Trophoblast cell (in vitro differentiated cells and primary cell): ENCODE measurements around the gene ZNF121.

ENCODE experiments used
- DNase-seq, 2 donors: peaks; one replicate each; pipeline ENCODE4 v3.0.0-alpha.2; 2016
- H2AFZ ChIP-seq: 2 replicates; pipeline ENCODE4 v1.6.1; 2013; ENCODE audit warnings: low read length, moderate library complexity, mild to moderate bottlenecking; ENCODE audit not compliant: insufficient read depth, poor library complexity
- H2AK5ac ChIP-seq: 2 replicates; pipeline ENCODE4 v1.6.1; 2013; ENCODE audit warnings: mild to moderate bottlenecking, low read length
- H2BK120ac ChIP-seq: 2 replicates; pipeline ENCODE4 v1.6.1; 2013; ENCODE audit warnings: low read length, mild to moderate bottlenecking, moderate library complexity; ENCODE audit not compliant: insufficient read depth, poor library complexity
- H2BK12ac ChIP-seq: 2 replicates; pipeline ENCODE4 v1.6.1; 2013; ENCODE audit warnings: mild to moderate bottlenecking, low read length, moderate library complexity
- H2BK5ac ChIP-seq: 2 replicates; pipeline ENCODE4 v1.6.1; 2013; ENCODE audit warnings: low read length, low read depth, moderate library complexity, mild to moderate bottlenecking; ENCODE audit not compliant: poor library complexity
- H3K14ac ChIP-seq: 2 replicates; pipeline ENCODE4 v1.6.1; 2013; ENCODE audit warnings: mild to moderate bottlenecking, low read length
- H3K18ac ChIP-seq: 2 replicates; pipeline ENCODE4 v1.6.1; 2013; ENCODE audit warnings: mild to moderate bottlenecking, low read length
- H3K23ac ChIP-seq: 2 replicates; pipeline ENCODE4 v1.6.1; 2013; ENCODE audit warnings: low read length
- H3K27ac ChIP-seq: 2 replicates; pipeline ENCODE4 v1.5.1; 2013; ENCODE audit warnings: low read depth, mild to moderate bottlenecking, inconsistent platforms, low read length, moderate library complexity
- H3K27me3 ChIP-seq: 2 replicates; pipeline ENCODE4 v1.6.1; 2013; ENCODE audit warnings: inconsistent platforms, mild to moderate bottlenecking, low read length, moderate library complexity; ENCODE audit not compliant: insufficient read depth
- H3K36me3 ChIP-seq, 2 experiments: 1 replicate in 1 of 2; 2 replicates in 1 of 2; pipeline ENCODE4 v1.6.1; 2013; ENCODE audit warnings: low read length in 2 of 2, mild to moderate bottlenecking in 2 of 2, moderate library complexity in 1 of 2; ENCODE audit not compliant: insufficient read depth in 2 of 2, control insufficient read depth in 1 of 2
- H3K4ac ChIP-seq: 2 replicates; pipeline ENCODE4 v1.6.1; 2013; ENCODE audit warnings: low read depth, mild to moderate bottlenecking, low read length, moderate library complexity
- H3K4me1 ChIP-seq, 2 experiments: 1 replicate in 1 of 2; 2 replicates in 1 of 2; pipeline ENCODE4 v1.6.1; 2013; ENCODE audit warnings: low read length in 2 of 2, mild to moderate bottlenecking in 2 of 2, moderate library complexity in 1 of 2; ENCODE audit not compliant: insufficient read depth in 2 of 2, control insufficient read depth in 1 of 2
- H3K4me2 ChIP-seq: 2 replicates; pipeline ENCODE4 v1.6.1; 2013; ENCODE audit warnings: inconsistent platforms, mild to moderate bottlenecking, low read length, moderate library complexity
- H3K4me3 ChIP-seq: 2 replicates; pipeline ENCODE4 v1.5.1; 2013; ENCODE audit warnings: mild to moderate bottlenecking, low read depth, low read length, inconsistent platforms
- H3K79me1 ChIP-seq: one replicate; pipeline ENCODE4 v1.6.1; 2013; ENCODE audit warnings: low read length
- H3K79me2 ChIP-seq: 2 replicates; pipeline ENCODE4 v1.6.1; 2013; ENCODE audit warnings: low read length, mild to moderate bottlenecking; ENCODE audit not compliant: control insufficient read depth, insufficient read depth, poor library complexity
- H3K9ac ChIP-seq: 2 replicates; pipeline ENCODE4 v1.6.1; 2013; ENCODE audit warnings: mild to moderate bottlenecking, low read length
- H3K9me3 ChIP-seq: 2 replicates; pipeline ENCODE4 v1.6.1; 2013; ENCODE audit warnings: low read depth, mild to moderate bottlenecking, control low read depth, inconsistent platforms, low read length; ENCODE audit not compliant: insufficient read depth
- H4K12ac ChIP-seq: 2 replicates; pipeline ENCODE4 v1.6.1; 2013; ENCODE audit warnings: low read depth, mild to moderate bottlenecking, low read length, moderate library complexity
- H4K8ac ChIP-seq: 2 replicates; pipeline ENCODE4 v1.6.1; 2013; ENCODE audit warnings: low read depth, mild to moderate bottlenecking, low read length, moderate library complexity
- H4K91ac ChIP-seq: one replicate; pipeline ENCODE4 v1.6.1; 2013; ENCODE audit warnings: low read depth, mild to moderate bottlenecking, low read length, moderate library complexity
- WGBS: extraction: QIAGEN DNeasy Blood & Tissue Kit; methylation state at CpG from one replicate; pipeline ENCODE4 v1.1.7; 2013; ENCODE audit warnings: missing lambda C conversion rate; ENCODE audit not compliant: insufficient read length, insufficient coverage; ENCODE audit errors: extremely low coverage; 5-methylcytosine and 5-hydroxymethylcytosine counted together

Gene ZNF121

GRCh38 chr19:9538183-9539058, 45.9 kb downstream of the ZNF121 start, which contains the start of gene ZNF426:
Gene ZNF426 (minus strand): TSS chr19:9538645. CDS start chr19:9536232, 2,413 bp downstream.
- H2BK5ac ChIP-seq: peak within 1 kb of the TSS; percentile 52
- peak within 1 kb of the TSS; percentile 76 for H4K91ac ChIP-seq
- H4K8ac ChIP-seq: peak within 1 kb of the TSS; percentile 87
- peak within 1 kb of the TSS; percentile 66 for H2BK120ac ChIP-seq
- peaks cover 20 to 31% of the 10 kb centered on the region in 2 experiments for H3K36me3 ChIP-seq
- peaks cover 5% of the 10 kb centered on the region for H3K79me2 ChIP-seq
- H2BK12ac ChIP-seq: no peak within 1 kb of the TSS
- H3K4me3 ChIP-seq: peak within 1 kb of the TSS; percentile 91
- no peak within 1 kb of the TSS for H3K23ac ChIP-seq
- DNase-seq: peak; percentile 80 to 90
- peak within 1 kb of the TSS; percentile 94 for H3K9ac ChIP-seq
- peak within 1 kb of the TSS; percentile 68 for H3K4ac ChIP-seq
- H3K27me3 ChIP-seq: no peaks in the 10 kb centered on the region
- H3K4me1 ChIP-seq: no peaks in the 10 kb centered on the region
- H3K14ac ChIP-seq: peak within 1 kb of the TSS; percentile 91
- no peak within 1 kb of the TSS for H2AK5ac ChIP-seq
- H3K4me2 ChIP-seq: peak within 1 kb of the TSS; percentile 56
- H3K27ac ChIP-seq: peak within 1 kb of the TSS; percentile 72
- H2AFZ ChIP-seq: peak within 1 kb of the TSS; percentile 74
- H3K9me3 ChIP-seq: peaks cover 15% of the 10 kb centered on the region
- peak within 1 kb of the TSS; percentile 55 for H3K18ac ChIP-seq
- peak within 1 kb of the TSS; percentile 69 for H4K12ac ChIP-seq
- WGBS: no CpG with 5 or more reads among the region's 49 CpGs
- peaks cover 5% of the 10 kb centered on the region for H3K79me1 ChIP-seq

- no peak overlapping the region for H3K27ac ChIP-seq
- H2BK5ac ChIP-seq: no peak overlapping the region
- H4K91ac ChIP-seq: no peak overlapping the region
- H3K9me3 ChIP-seq: peaks cover 23% of the 10 kb centered on the region
- H3K79me2 ChIP-seq: peaks cover 5% of the 10 kb centered on the region
- no peak overlapping the region for H2BK12ac ChIP-seq
- H2AFZ ChIP-seq: no peak overlapping the region
- no peak overlapping the region for H4K8ac ChIP-seq
- H3K36me3 ChIP-seq: peaks cover 34 to 54% of the 10 kb centered on the region in 2 experiments
- no peaks in the 10 kb centered on the region for H3K4me1 ChIP-seq
- WGBS: no CpG with 5 or more reads among the region's 4 CpGs
- H3K27me3 ChIP-seq: no peaks in the 10 kb centered on the region
- no peak overlapping the region for H3K4ac ChIP-seq
- no peak overlapping the region for H3K4me2 ChIP-seq
- no peak for DNase-seq
- H2BK120ac ChIP-seq: no peak overlapping the region
- H3K79me1 ChIP-seq: peaks cover 5% of the 10 kb centered on the region
- no peak overlapping the region for H3K4me3 ChIP-seq
- H4K12ac ChIP-seq: no peak overlapping the region
- no peak overlapping the region for H2AK5ac ChIP-seq
- no peak overlapping the region for H3K14ac ChIP-seq
- H3K9ac ChIP-seq: no peak overlapping the region
- no peak overlapping the region for H3K23ac ChIP-seq
- no peak overlapping the region for H3K18ac ChIP-seq
Observed at GRCh38 chr19:9535934-9536333, 48.4 kb downstream of the ZNF121 start.

- no peak overlapping the region for H4K12ac ChIP-seq
- H4K91ac ChIP-seq: no peak overlapping the region
- H3K9me3 ChIP-seq: peaks cover 31% of the 10 kb centered on the region
- H3K4ac ChIP-seq: no peak overlapping the region
- H3K27ac ChIP-seq: no peak overlapping the region
- WGBS: no CpG with 5 or more reads among the region's 4 CpGs
- H2AK5ac ChIP-seq: no peak overlapping the region
- H4K8ac ChIP-seq: no peak overlapping the region
- no peak overlapping the region for H3K18ac ChIP-seq
- H3K4me1 ChIP-seq: no peaks in the 10 kb centered on the region
- peak; percentile 31 to 39 for DNase-seq
- no peaks in the 10 kb centered on the region for H3K27me3 ChIP-seq
- no peak overlapping the region for H3K4me2 ChIP-seq
- H3K4me3 ChIP-seq: no peak overlapping the region
- no peak overlapping the region for H3K14ac ChIP-seq
- H3K23ac ChIP-seq: no peak overlapping the region
- H2BK12ac ChIP-seq: no peak overlapping the region
- no peak overlapping the region for H2BK5ac ChIP-seq
- H2BK120ac ChIP-seq: no peak overlapping the region
- H2AFZ ChIP-seq: no peak overlapping the region
- H3K9ac ChIP-seq: no peak overlapping the region
- H3K79me1 ChIP-seq: no peaks in the 10 kb centered on the region
- peaks cover 44 to 88% of the 10 kb centered on the region in 2 experiments for H3K36me3 ChIP-seq
- H3K79me2 ChIP-seq: no peaks in the 10 kb centered on the region
Observed at GRCh38 chr19:9531933-9532332, 52.4 kb downstream of the ZNF121 start.

GRCh38 chr19:9528757-9529336, 55.5 kb downstream of the ZNF121 start:
- H3K4me1 ChIP-seq: no peaks in the 10 kb centered on the region
- no peak overlapping the region for H4K12ac ChIP-seq
- no peak overlapping the region for H2AFZ ChIP-seq
- no peak for DNase-seq
- H3K4me2 ChIP-seq: no peak overlapping the region
- H3K14ac ChIP-seq: no peak overlapping the region
- no peak overlapping the region for H3K4me3 ChIP-seq
- H2BK120ac ChIP-seq: no peak overlapping the region
- H2BK5ac ChIP-seq: no peak overlapping the region
- H3K9ac ChIP-seq: no peak overlapping the region
- no peak overlapping the region for H2BK12ac ChIP-seq
- peaks cover 34 to 65% of the 10 kb centered on the region in 2 experiments for H3K36me3 ChIP-seq
- no peak overlapping the region for H3K4ac ChIP-seq
- H3K18ac ChIP-seq: no peak overlapping the region
- no peaks in the 10 kb centered on the region for H3K27me3 ChIP-seq
- no peak overlapping the region for H2AK5ac ChIP-seq
- no peak overlapping the region for H4K91ac ChIP-seq
- H3K9me3 ChIP-seq: peaks cover 36% of the 10 kb centered on the region
- no peaks in the 10 kb centered on the region for H3K79me1 ChIP-seq
- H3K23ac ChIP-seq: no peak overlapping the region
- H3K27ac ChIP-seq: no peak overlapping the region
- WGBS: no CpG with 5 or more reads among the region's 5 CpGs
- H4K8ac ChIP-seq: no peak overlapping the region
- no peaks in the 10 kb centered on the region for H3K79me2 ChIP-seq
